Germinal center (tissue), 1 donor: ENCODE data around the gene TBXA2R.

Experiments
- DNase-seq: peaks from one replicate; pipeline ENCODE4 v3.0.0; 2012; ENCODE audit warnings: mixed read lengths, low spot score

TBXA2R gene

GRCh38 chr19:3551792-3552095 lies 54.9 kb downstream of the TBXA2R start:
- DNase-seq = no peak

- DNase-seq = no peak
Observed at GRCh38 chr19:3550947-3551791, 55.5 kb downstream of the TBXA2R start.

- DNase-seq = no peak
Observed at GRCh38 chr19:3549816-3550215, 56.9 kb downstream of the TBXA2R start.

GRCh38 chr19:3548606-3549005 lies 58.1 kb downstream of the TBXA2R start:
- DNase-seq = no peak

GRCh38 chr19:3547767-3548282 lies 58.9 kb downstream of the TBXA2R start:
- DNase-seq = no peak

- DNase-seq = peak; percentile 49
Observed at GRCh38 chr19:3547301-3547731, 59.4 kb downstream of the TBXA2R start.

- no peak for DNase-seq
Observed at GRCh38 chr19:3546119-3546518, 60.6 kb downstream of the TBXA2R start.

- DNase-seq = no peak
Observed at GRCh38 chr19:3545669-3546034, 61.0 kb downstream of the TBXA2R start.

- peak; percentile 78 for DNase-seq
Observed at GRCh38 chr19:3544742-3545668, 61.7 kb downstream of the TBXA2R start.
